K562 (cell line): ENCODE measurements around the gene IGFBP7. TPM values are rescaled to one million over a fixed set of nuclear protein-coding genes. Genes with fewer than 3 reads are reported as not detected.

Experiments
- ATAC-seq: fragments of 200-7000 bp; cut with Tn5 transposase; 3 replicates; pipeline ENCODE4 v1.9.1; 2020; ENCODE audit warnings: moderate library complexity
- BruUV-seq: library from RNA; stranded (reverse); fragments of 400-500 nt; replicated peaks from 2 replicates; lab custom pipeline; 2021; lab: Mats Ljungman, UMichigan
- CTCF ChIA-PET: fragments of 300-600 bp; formaldehyde crosslinking; extraction: SDS; loops from one replicate; lab custom pipeline; 2021; ENCODE audit warnings: low intra/inter-chr PET ratio; lab: Yijun Ruan, JAX
- POLR2A ChIA-PET: fragments of 300-600, 350-650 bp; sonication (Branson Sonifier 250); formaldehyde crosslinking; extraction: SDS; loops from one replicate; lab custom pipeline; 2021; ENCODE audit warnings: antibody characterized with exemption, inconsistent platforms; lab: Yijun Ruan, JAX
- DNase-seq, 4 experiments: peaks; one replicate each; pipeline versions ENCODE4 v3.0.0 to v3.0.0-alpha.2; 2011 to 2018; ENCODE audit warnings: low spot score in 3 of 4, mixed read lengths in 3 of 4; ENCODE audit errors: extremely low read depth in 1 of 4
- FAIRE-seq: peaks from 2 replicates; lab custom pipeline; 2011; peaks lifted over from hg19 to GRCh38; lab: Jason Lieb, UNC
- H2AFZ ChIP-seq: 2 replicates; pipeline ENCODE4 v1.6.0; 2011; ENCODE audit warnings: low read depth, low read length, control low read depth, inconsistent platforms
- H3K27ac ChIP-seq: fragments of 200-600 bp; 3 replicates; pipeline ENCODE4 v1.8.0; 2011; ENCODE audit warnings: low read depth, mild to moderate bottlenecking, control low read depth, inconsistent platforms, low read length, moderate library complexity, mixed read lengths; ENCODE audit errors: extremely low read depth
- H3K27me3 ChIP-seq, 2 experiments: fragments of 300-600 bp in 1 of 2; 2 replicates in 1 of 2; 3 replicates in 1 of 2; pipeline versions ENCODE4 v1.6.0 to v1.8.0; 2011; ENCODE audit warnings: inconsistent platforms in 2 of 2, low read length in 2 of 2, mild to moderate bottlenecking in 1 of 2, mixed read lengths in 1 of 2, moderate library complexity in 1 of 2; ENCODE audit not compliant: control insufficient read depth in 2 of 2, insufficient read depth in 2 of 2
- H3K36me3 ChIP-seq: fragments of 300-600 bp; 3 replicates; pipeline ENCODE4 v1.8.0; 2011; ENCODE audit warnings: mild to moderate bottlenecking, low read length, inconsistent platforms; ENCODE audit not compliant: control insufficient read depth, insufficient read depth
- H3K4me1 ChIP-seq, 2 experiments: fragments of 200-600 bp in 1 of 2; replicated peaks in 1 of 2; 2 replicates in 1 of 2; 3 replicates in 1 of 2; pipeline versions ENCODE4 v1.5.1 to v1.8.0; 2011; ENCODE audit warnings: inconsistent platforms in 2 of 2, low read length in 2 of 2, mild to moderate bottlenecking in 1 of 2, mixed read lengths in 1 of 2, moderate library complexity in 1 of 2; ENCODE audit not compliant: control insufficient read depth in 2 of 2, insufficient read depth in 2 of 2
- H3K4me2 ChIP-seq: 2 replicates; pipeline ENCODE4 v1.6.1; 2011; ENCODE audit warnings: low read length, control low read depth, inconsistent platforms, mixed read lengths; ENCODE audit not compliant: insufficient read depth
- H3K4me3 ChIP-seq: fragments of 200-600 bp; sonication (generic), shearing (Covaris generic); 2 replicates; pipeline ENCODE4 v1.5.1; 2016; ENCODE audit warnings: control low read depth, inconsistent platforms
- H3K79me2 ChIP-seq: fragments of 200-600 bp; 3 replicates; pipeline ENCODE4 v1.8.0; 2011; ENCODE audit warnings: low read length, inconsistent platforms; ENCODE audit not compliant: control insufficient read depth, insufficient read depth
- H3K9ac ChIP-seq, 2 experiments: 2 replicates each; pipeline versions ENCODE4 v1.6.0 to v1.6.1; 2011; ENCODE audit warnings: low read depth in 2 of 2, low read length in 2 of 2, control low read depth in 1 of 2, inconsistent platforms in 1 of 2, mild to moderate bottlenecking in 1 of 2, mixed read lengths in 1 of 2; ENCODE audit not compliant: insufficient read depth in 1 of 2
- H3K9me1 ChIP-seq: one replicate; pipeline ENCODE4 v1.6.0; 2011; ENCODE audit warnings: inconsistent platforms, mild to moderate bottlenecking, low read length, moderate library complexity; ENCODE audit not compliant: control insufficient read depth, insufficient read depth
- H3K9me3 ChIP-seq: replicated peaks from 2 replicates; pipeline ENCODE4 v1.5.1; 2011; ENCODE audit warnings: low read depth, low read length, inconsistent platforms; ENCODE audit not compliant: control insufficient read depth, insufficient read depth
- H4K20me1 ChIP-seq: replicated peaks from 2 replicates; pipeline ENCODE4 v1.6.1; 2011; ENCODE audit warnings: low read length, inconsistent platforms, mixed read lengths; ENCODE audit not compliant: control insufficient read depth, insufficient read depth
- COPS2 ChIP-seq: fragments of 450-650 bp; conservative IDR thresholded peaks from 2 replicates; pipeline ENCODE4 v1.6.1; 2016; ENCODE audit warnings: mild to moderate bottlenecking, moderate library complexity
- CREB5 ChIP-seq: fragments of 250-450 bp; sonication (Bioruptor Pico); IDR thresholded peaks from 2 replicates; pipeline ENCODE4 v1.5.0; 2020; ENCODE audit warnings: mild to moderate bottlenecking
- E2F6 ChIP-seq, 2 experiments: IDR thresholded peaks; 2 replicates each; pipeline ENCODE4 v1.6.1; 2011; ENCODE audit warnings: borderline replicate concordance in 1 of 2, control low read depth in 1 of 2, low read depth in 1 of 2, low read length in 1 of 2, mild to moderate bottlenecking in 1 of 2, mixed read lengths in 1 of 2, moderate library complexity in 1 of 2; ENCODE audit not compliant: insufficient read depth in 1 of 2, insufficient read length in 1 of 2, poor library complexity in 1 of 2, severe bottlenecking in 1 of 2; ENCODE audit errors: extremely low read depth in 1 of 2
- RB1 ChIP-seq: fragments of 450-650 bp; IDR thresholded peaks from 2 replicates; pipeline ENCODE4 v1.6.1; 2017; ENCODE audit warnings: low read depth, mild to moderate bottlenecking
- ZNF282 ChIP-seq: sonication (generic); formaldehyde crosslinking; IDR thresholded peaks from 2 replicates; pipeline ENCODE4 v1.8.1; 2023; ENCODE audit warnings: missing genetic modification reagents
- WGBS: fragments of 100-300 bp; shearing (Covaris generic); methylation state at CpG from one replicate; pipeline ENCODE4 v1.1.6; 2016; ENCODE audit warnings: low coverage, mixed read lengths; ENCODE audit not compliant: insufficient coverage; ENCODE audit errors: missing lambda C conversion rate; 5-methylcytosine and 5-hydroxymethylcytosine counted together
- in situ Hi-C: fragments of 300-500 bp; cut with MboI; formaldehyde crosslinking; loops from 4 replicates; pipeline ENCODE4 v1.15.0; 2018; ENCODE audit warnings: inconsistent platforms, mixed read lengths
- intact Hi-C: fragments of 100-400 bp; cut with micrococcal nuclease; formaldehyde crosslinking; loops from 2 replicates; pipeline ENCODE4 v1.14.2; 2022
- polyA plus RNA-seq, 8 experiments: library from polyadenylated mRNA; depleted of rRNA in 4 of 8; stranded (reverse) in 5 of 8; unstranded in 3 of 8; fragments of >200 nt; fragmentation: Nextera tagmentation in 2 of 8; fragmentation: Illumina TruSeq in 1 of 8; extraction: Ambion mirVana in 2 of 8; extraction: Trizol in 1 of 8; gene quantifications; 2 replicates each; pipeline versions ENCODE4 v1.2.1 to v1.2.3, GENCODE V29; 2011 to 2014; ENCODE audit warnings: inconsistent platforms in 1 of 8, missing spikeins in 1 of 8
- total RNA-seq, 7 experiments: library from RNA; depleted of rRNA in 6 of 7; stranded (reverse); fragments of >200 nt in 6 of 7; fragmentation: Illumina TruSeq in 2 of 7; extraction: Trizol in 2 of 7; gene quantifications; 2 replicates each; pipeline versions ENCODE4 v1.2.1 to v1.2.3, GENCODE V29; 2011 to 2021; ENCODE audit warnings: low replicate concordance in 1 of 7

IGFBP7 gene
- total and polyA plus RNA-seq, 9 of the 15 experiments (the other 6 are each of a cell fraction or from before 2014, with no cell fraction given) = 0.27 to 0.49 (median 0.29) TPM; not detected in 6

GRCh38 chr4:57097711-57098110 lies 12.5 kb downstream of the IGFBP7 start (continued):
- TF ChIP-seq CREB5 = no peak

- Histone ChIP-seq H3K4me1 (no peaks in the 10 kb centered on the region), H3K9me3 (no peaks in the 10 kb centered on the region), H3K4me2 (no peak overlapping the region), H3K27ac (no peak overlapping the region), H3K79me2 (no peaks in the 10 kb centered on the region), H3K9me1 (no peaks in the 10 kb centered on the region), H2AFZ (no peak overlapping the region), H3K9ac (no peak overlapping the region), H3K36me3 (no peaks in the 10 kb centered on the region), H4K20me1 (no peaks in the 10 kb centered on the region), H3K27me3 (no peaks in the 10 kb centered on the region; a peak in 1 of 5 replicates), H3K4me3 (no peak overlapping the region)
- intact Hi-C loops = no loop called here
- ChIA-PET POLR2A (no interaction called here), CTCF (no interaction called here)
- 0% methylated on average over 5 of the region's 5 CpGs for WGBS
- DNase-seq (no peak), ATAC-seq (no peak), FAIRE-seq (no peak)
- in situ Hi-C loops = no loop called here
- TF ChIP-seq ZNF282 (CRISPR knock-in tag) (no peak), RB1 (no peak), COPS2 (no peak), E2F6 (IDR thresholded peaks at IDR 0.05; ENCODE audit: borderline replicate concordance in 1 of 2, extremely low read depth in 1 of 2, insufficient read depth in 1 of 2, insufficient read length in 1 of 2, low read depth in 1 of 2, low read length in 1 of 2, poor library complexity in 1 of 2, severe bottlenecking in 1 of 2) (no peak)
- BruUV-seq = no TSS peak
Measured at GRCh38 chr4:57095956-57096355, 14.2 kb downstream of the IGFBP7 start.
